GM18498 (cell line): Measurements from ENCODE around the gene LPXN.
"Not testable (repeated sequence)": the region's sequence is repeated elsewhere in the genome, so short reads cannot be mapped to it uniquely, and the experiment has no call there.

Experiments
- ATAC-seq: cut with Tn5 transposase; IDR thresholded peaks from one replicate; pipeline ENCODE4 v1.9.1; 2021; ENCODE audit warnings: mild to moderate bottlenecking, moderate library complexity; ENCODE audit not compliant: unreplicated experiment

Gene LPXN

DNA sequence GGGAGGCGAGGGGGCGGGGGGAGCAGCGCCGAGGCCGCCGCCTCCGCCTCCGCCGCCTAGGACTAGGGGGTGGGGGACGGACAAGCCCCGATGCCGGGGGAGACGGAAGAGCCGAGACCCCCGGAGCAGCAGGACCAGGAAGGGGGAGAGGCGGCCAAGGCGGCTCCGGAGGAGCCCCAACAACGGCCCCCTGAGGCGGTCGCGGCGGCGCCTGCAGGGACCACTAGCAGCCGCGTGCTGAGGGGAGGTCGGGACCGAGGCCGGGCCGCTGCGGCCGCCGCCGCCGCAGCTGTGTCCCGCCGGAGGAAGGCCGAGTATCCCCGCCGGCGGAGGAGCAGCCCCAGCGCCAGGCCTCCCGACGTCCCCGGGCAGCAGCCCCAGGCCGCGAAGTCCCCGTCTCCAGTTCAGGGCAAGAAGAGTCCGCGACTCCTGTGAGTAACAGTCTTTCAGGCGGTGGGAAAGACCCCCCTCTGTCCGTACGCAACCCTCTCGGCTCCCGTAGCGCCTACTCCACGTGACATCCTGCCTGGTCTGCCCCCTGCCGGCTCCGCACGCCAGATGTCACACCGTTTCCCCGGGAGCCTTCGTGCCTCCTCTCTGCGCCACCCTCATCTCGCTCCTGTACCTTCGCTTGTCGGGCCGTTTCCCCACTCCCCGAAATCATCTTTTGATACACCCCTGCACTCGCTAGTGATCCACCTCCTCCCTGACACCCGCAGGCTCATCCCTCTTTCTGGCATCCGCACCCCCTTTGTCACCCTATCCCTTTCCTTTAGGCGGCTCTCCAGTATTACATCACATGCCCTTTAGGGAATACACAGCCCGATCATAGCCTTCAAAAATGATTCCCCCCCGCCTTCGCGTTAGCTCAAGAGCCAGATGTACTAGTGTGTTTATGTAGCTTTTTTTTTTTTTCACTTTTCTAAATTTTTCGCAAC, 3.8 kb upstream of the LPXN start:
- peak; percentile 44 for ATAC-seq

DNA sequence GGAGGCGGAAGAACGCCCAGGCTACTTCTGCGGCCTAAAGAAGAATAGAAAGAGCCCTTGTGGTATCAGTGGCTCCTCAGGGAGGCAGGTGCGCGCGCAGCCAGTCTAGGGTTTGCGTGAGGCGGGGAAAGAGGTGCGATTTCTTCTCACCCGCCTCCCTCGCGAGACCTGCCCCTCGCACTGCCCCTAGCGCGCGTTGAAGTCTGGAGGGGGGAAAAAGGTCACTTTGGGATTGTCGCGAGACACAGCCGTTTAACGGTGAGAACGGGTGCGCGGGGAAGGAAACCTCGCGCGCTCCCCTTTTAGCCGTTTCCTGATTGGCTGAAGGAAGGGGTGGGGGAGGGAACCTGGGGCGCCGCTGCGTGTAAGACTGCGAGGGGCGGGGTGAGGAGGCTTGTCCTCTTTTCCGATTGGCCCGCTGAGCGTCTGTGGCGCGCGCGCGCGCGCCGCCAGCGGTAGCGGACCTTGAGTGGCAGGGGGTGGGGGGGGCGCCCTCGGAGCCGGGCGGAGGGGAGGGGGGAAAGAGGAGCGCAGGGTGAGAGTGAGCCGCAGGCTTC, 3.1 kb upstream of the LPXN start, which contains the start of gene ZFP91:
TSS of gene ZFP91 (plus strand) at position 429 of the 557 bp plus-strand sequence. CDS start 219 bp downstream, outside the sequence.
- peak; percentile 48 for ATAC-seq

DNA sequence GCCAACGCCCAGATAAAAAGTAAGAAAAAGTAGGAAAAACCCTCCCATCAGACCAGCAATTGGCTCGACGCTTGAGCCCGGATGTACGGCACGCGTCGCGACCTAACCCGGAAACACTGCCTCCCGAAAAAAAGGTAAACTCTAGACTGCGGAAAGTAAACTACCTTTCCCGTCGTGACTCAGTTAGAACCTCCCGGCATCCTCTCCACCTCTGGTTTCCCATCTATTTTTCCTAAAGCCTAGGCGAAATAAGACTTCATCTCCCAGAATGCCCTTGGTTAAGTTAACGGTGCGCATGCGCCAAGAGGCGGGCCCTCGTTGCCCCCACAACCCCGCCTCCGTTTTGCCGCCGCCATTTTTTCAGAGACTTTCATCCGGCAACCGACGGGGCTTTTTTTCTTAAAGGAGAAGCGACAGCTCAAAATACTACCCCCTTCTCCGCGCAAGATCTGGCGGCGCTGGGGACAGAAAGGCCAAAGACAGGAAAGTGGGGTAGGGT, 2.5 kb upstream of the LPXN start:
- peak; percentile 25 for ATAC-seq

DNA sequence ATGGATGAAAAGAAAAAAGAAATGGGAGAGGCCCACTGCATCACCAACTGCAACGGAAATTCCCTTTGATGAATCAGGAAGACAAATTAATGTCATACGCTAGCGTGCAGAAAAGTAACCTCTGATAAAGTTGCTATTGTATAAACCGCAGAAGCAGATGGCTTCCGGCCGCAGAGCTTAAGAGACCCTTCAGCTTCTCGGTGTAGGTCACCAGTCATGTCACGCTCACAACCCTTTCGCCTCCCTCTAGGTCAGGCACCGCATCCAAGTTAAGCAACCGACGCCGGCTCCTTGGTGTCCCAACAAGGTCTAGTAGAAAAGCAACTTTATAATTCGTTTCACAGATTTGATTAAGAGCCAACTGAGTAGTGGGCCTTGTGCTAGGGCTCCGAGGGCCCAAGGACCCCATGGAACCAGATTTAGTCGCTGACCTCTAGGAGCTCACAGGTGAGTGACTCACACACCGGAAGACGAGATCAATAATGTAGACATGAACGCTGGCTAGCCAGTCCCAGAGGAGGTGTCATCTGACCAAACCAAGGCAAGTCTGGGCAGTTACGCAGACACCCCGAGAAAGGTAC, 2.0 kb upstream of the LPXN start:
- ATAC-seq, result peak; percentile 53

DNA sequence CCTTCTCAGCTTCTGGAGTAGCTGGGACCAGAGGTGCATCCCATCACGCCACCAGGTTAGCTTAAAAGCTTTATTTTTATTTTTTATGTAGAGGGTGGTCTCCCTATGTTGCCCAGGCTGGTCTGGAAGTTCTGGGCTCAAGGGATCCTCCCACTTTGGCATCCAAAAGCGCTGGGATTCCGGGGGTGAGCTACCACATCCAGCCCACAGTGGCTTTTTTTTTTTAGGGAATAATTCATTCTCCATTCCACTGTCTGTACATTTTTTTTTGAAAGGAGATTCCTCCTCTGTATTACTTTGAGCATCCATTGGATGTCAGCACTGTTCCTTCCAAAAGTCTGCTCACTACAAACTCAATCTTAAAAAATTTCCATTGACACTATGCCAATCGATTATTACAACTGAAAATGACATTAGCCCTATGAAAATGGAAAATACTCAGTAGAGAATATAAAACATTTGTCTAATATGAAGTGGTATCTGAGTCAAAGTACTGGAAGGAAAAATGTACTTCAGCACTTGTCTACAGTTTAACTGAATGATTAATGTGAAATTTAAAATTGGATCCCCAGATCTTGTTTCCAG, 1.3 kb upstream of the LPXN start:
- ATAC-seq, result no peak

GRCh38 chr11:58574881-58575280, 775 bp downstream of the LPXN start:
- no peak for ATAC-seq

DNA sequence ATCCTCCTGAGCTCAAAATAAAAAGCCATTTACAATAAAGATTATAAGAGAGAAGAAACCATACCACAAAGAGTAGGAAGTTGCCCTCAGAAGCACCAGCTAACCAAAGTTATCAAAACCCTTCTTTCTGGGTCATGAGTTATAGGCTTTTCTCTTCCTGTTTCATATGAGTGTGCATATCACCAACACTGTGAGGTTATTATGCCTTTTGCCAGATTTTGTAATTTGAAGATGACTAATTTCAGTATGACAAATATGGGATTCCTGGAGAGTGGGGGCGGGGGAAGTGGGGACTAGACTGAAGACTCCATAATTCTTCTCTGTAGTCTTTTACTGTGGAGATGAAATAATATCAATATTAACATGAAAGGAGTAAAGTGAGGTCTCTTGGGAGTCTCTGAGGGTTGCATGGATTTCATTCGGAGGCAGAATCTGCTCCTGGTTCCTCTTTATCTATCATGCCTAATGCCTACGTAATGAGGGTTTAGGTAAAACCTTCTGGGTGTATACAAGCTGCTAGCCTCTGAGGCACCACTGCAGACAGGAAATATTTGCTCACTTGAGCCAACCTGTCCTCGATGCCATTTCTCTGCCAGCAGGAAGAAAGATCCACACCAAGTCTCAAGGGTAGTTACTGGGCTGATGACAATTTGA, 2.1 kb downstream of the LPXN start:
- ATAC-seq, result peak; percentile 24

- not testable (repeated sequence) for ATAC-seq
These were observed 2.8 kb downstream of the LPXN start for GRCh38 chr11:58572906-58573305.

DNA sequence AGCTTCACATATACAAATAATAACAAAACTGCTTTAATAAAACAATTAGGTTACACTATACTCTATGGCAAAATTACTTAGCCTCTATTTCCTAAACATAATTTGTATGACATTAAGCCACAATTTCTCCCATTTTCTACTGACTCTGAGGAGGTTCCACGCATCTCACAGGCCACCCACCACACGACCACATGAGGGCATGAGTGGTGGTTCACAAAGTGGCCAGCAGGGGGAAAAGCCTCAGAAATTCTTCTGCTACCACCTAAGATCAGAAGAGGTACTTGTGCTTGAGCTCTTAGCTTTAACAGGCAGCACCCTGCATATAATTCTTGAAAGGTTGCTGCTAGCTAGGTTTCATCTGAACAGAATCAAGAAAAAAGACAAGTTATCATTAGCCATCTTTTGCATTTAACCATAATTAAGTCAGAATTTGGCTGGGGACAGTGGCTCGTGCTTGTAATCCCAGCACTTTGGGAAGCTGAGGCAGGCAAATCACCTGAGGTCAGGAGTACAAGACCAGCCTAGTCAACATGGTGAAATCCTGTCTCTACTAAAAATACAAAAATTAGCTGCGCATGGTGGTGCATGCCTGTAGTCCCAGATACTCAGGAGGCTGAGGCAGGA, 7.7 kb downstream of the LPXN start:
- peak; percentile 97 for ATAC-seq

GRCh38 chr11:58564231-58564630, 11.4 kb downstream of the LPXN start:
- no peak for ATAC-seq

- ATAC-seq, result peak; percentile 66
These were observed 13.3 kb downstream of the LPXN start for GRCh38 chr11:58562375-58562800.

GRCh38 chr11:58561394-58562098, 14.1 kb downstream of the LPXN start:
- no peak for ATAC-seq

DNA sequence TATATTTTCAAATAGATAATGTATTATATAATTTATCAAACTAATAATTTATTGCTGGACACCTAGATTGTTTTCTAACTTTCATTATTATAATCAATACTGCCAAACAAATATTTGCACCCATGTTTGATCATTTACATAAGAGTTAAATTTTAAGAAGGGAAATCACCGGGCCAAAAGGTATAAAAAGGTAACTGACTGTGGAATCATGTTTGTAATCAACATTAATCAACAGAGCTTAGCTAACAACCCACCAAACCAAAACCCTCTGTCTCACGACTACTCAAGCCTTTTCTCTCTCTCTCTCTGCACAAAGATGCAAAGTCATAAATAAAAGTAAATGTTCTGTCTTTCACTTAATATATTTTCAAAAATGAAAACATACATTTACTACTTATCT, 14.8 kb downstream of the LPXN start:
- ATAC-seq, result no peak

GRCh38 chr11:58549644-58550043, 26.0 kb downstream of the LPXN start:
- no peak for ATAC-seq

- no peak for ATAC-seq
These were observed 28.8 kb downstream of the LPXN start for GRCh38 chr11:58546841-58547240.

DNA sequence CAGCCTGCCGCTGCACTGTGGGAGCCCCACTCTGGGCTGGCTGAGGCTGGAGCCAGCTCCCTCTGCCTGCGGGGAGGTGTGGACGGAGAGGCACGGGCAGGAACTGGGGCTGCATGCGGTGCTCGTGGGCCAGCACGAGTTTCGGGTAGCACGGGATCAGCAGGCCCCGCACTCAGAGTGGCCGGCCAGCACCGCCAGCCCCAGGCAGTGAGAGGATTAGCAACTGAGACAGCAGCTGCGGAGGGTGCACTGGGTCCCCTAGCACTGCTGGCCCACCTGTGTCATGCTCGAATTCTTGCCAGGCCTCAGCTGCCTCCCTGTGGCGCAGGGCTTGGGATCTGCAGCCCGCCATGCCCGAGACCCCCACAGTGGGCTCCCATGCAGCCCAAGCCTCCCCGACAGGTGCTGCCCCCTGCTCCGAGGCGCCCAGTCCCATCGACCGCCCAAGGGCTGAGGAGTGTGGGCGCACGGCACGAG, 43.8 kb downstream of the LPXN start:
- ATAC-seq, result no peak

DNA sequence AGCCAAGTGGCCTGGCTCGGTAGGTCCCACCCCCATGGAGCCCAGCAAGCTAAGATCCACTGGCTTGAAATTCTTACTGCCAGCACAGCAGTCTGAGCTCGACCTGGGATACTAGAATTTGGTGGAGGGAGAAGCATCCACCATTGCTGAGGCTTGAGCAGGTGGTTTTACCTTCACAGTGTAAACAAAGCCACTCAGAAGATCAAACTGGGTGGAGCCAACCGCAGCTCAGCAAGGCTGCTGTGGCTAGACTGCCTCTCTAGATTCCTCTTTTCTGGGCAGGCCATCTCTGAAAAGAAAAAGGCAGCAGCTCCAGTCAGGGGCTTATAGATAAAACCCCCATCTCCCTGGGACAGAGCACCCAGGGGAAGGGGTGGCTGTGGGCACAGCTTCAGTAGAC, 45.4 kb downstream of the LPXN start:
- no peak for ATAC-seq

- ATAC-seq, result no peak
These were observed 48.2 kb downstream of the LPXN start for GRCh38 chr11:58527429-58527828.

GRCh38 chr11:58526721-58527120, 48.9 kb downstream of the LPXN start:
- ATAC-seq, result no peak
